ENCODE data around the gene XPR1.

GRCh38 chr1:180859306-180859705 lies 227.5 kb downstream of the XPR1 start:
- TF ChIP-seq POLR2AphosphoS5 (IDR thresholded peaks at IDR 0.05) (no peak), CTCF (IDR thresholded peaks at IDR 0.05) (no peak)
